ENCODE data around the gene PDE4D. TPM values are rescaled to one million over a fixed set of nuclear protein-coding genes. Genes with fewer than 3 reads are reported as not detected.

Gene PDE4D
- total and polyA plus RNA-seq, 12 donors = 1.2 to 18.9 (median 2.1) TPM

- Histone ChIP-seq H3K4me3 (no peak overlapping the region), H3K4me1 (replicated peaks in 1 of 2) (no peaks in the 10 kb centered on the region), H3K36me3 (replicated peaks in 1 of 2) (no peaks in the 10 kb centered on the region), H3K27me3 (no peaks in the 10 kb centered on the region), H3K9me3 (replicated peaks in 1 of 3) (no peaks in the 10 kb centered on the region), H3K27ac (no peak overlapping the region)
- WGBS, 4 donors = 51 to 63% (median 58%) methylated on average over 4 of the region's 4 CpGs
- intact Hi-C loops (cut with DNase I) = no loop called here
- no peak for DNase-seq
- TF ChIP-seq POLR2A (IDR thresholded peaks at IDR 0.05) (no peak), CTCF (IDR thresholded peaks at IDR 0.05) (no peak)
These were observed 208.9 kb downstream of the PDE4D start for GRCh38 chr5:59684388-59685190.

GRCh38 chr5:59683311-59683710 lies 210.2 kb downstream of the PDE4D start:
- 78 to 85% (median 83%) methylated on average over 4 of the region's 4 CpGs for WGBS, 4 donors
- TF ChIP-seq CTCF (IDR thresholded peaks at IDR 0.05) = no peak
- TF ChIP-seq POLR2A (IDR thresholded peaks at IDR 0.05) = no peak
- no peak overlapping the region for H3K27ac ChIP-seq
- H3K4me1 ChIP-seq (replicated peaks in 1 of 2) = no peaks in the 10 kb centered on the region
- H3K4me3 ChIP-seq = no peak overlapping the region
- no peaks in the 10 kb centered on the region for H3K36me3 ChIP-seq (replicated peaks in 1 of 2)
- no peaks in the 10 kb centered on the region for H3K9me3 ChIP-seq (replicated peaks in 1 of 3)
- H3K27me3 ChIP-seq = no peaks in the 10 kb centered on the region
- intact Hi-C loops (cut with DNase I) = no loop called here
- DNase-seq = no peak

- Histone ChIP-seq H3K27me3 (no peaks in the 10 kb centered on the region), H3K36me3 (replicated peaks in 1 of 2) (no peaks in the 10 kb centered on the region), H3K4me1 (replicated peaks in 1 of 2) (no peaks in the 10 kb centered on the region), H3K4me3 (no peak overlapping the region), H3K27ac (no peak overlapping the region), H3K9me3 (replicated peaks in 1 of 3) (no peaks in the 10 kb centered on the region)
- WGBS, 4 donors = 69 to 79% (median 71%) methylated on average over 1 of the region's 1 CpG
- intact Hi-C loops (cut with DNase I) = no loop called here
- TF ChIP-seq POLR2A (IDR thresholded peaks at IDR 0.05) (no peak), CTCF (IDR thresholded peaks at IDR 0.05) (no peak)
- DNase-seq = no peak
These were observed 211.0 kb downstream of the PDE4D start for GRCh38 chr5:59682542-59682941.

- Histone ChIP-seq H3K4me1 (replicated peaks in 1 of 2) (no peaks in the 10 kb centered on the region), H3K36me3 (replicated peaks in 1 of 2) (no peaks in the 10 kb centered on the region), H3K4me3 (no peak overlapping the region), H3K27me3 (no peaks in the 10 kb centered on the region), H3K9me3 (replicated peaks in 1 of 3) (no peaks in the 10 kb centered on the region), H3K27ac (no peak overlapping the region)
- no peak for DNase-seq
- intact Hi-C loops (cut with DNase I) = no loop called here
- 48 to 71% (median 60%) methylated on average over 2 of the region's 2 CpGs for WGBS, 4 donors
- TF ChIP-seq POLR2A (IDR thresholded peaks at IDR 0.05) = no peak
- TF ChIP-seq CTCF (IDR thresholded peaks at IDR 0.05) = no peak
These were observed 214.6 kb downstream of the PDE4D start for GRCh38 chr5:59678943-59679342.
